PC-9 (cell line): ENCODE measurements around the gene NGEF. TPM values are rescaled to one million over a fixed set of nuclear protein-coding genes. Genes with fewer than 3 reads are reported as not detected.

Experiments
- BruUV-seq: library from RNA; stranded (reverse); fragments of 400-500 nt; replicated peaks from 2 replicates; lab custom pipeline; 2021; lab: Mats Ljungman, UMichigan
- CTCF ChIA-PET: fragments of 300-600 bp; sonication (Branson Sonifier 250); formaldehyde crosslinking; loops from one replicate; lab custom pipeline; 2022; ENCODE audit warnings: antibody characterized with exemption; lab: Charles Lee
- POLR2A ChIA-PET: fragments of 300-600 bp; sonication (Branson Sonifier 250); formaldehyde crosslinking; loops from one replicate; lab custom pipeline; 2022; ENCODE audit warnings: antibody characterized with exemption; ENCODE audit not compliant: unreplicated experiment; lab: Charles Lee
- DNase-seq, 2 experiments: peaks; one replicate each; pipeline versions ENCODE4 v3.0.0 to v3.0.0-alpha.2; 2015 to 2022; ENCODE audit warnings: mixed read lengths in 1 of 2
- H2AFZ ChIP-seq: fragments of 200-600 bp; sonication (generic); 2 replicates; pipeline ENCODE4 v1.8.1; 2017; ENCODE audit warnings: antibody characterized with exemption
- H3F3A ChIP-seq: fragments of 200-600 bp; sonication (generic); 2 replicates; pipeline ENCODE4 v1.8.1; 2017; ENCODE audit warnings: antibody characterized with exemption, mild to moderate bottlenecking, low read depth; ENCODE audit not compliant: insufficient read depth
- H3K27ac ChIP-seq: fragments of 200-600 bp; sonication (generic); 2 replicates; pipeline ENCODE4 v1.6.1; 2016; ENCODE audit warnings: mixed run types
- H3K27me3 ChIP-seq: fragments of 200-600 bp; sonication (generic); 2 replicates; pipeline ENCODE4 v1.6.1; 2016; ENCODE audit warnings: low read depth, mixed run types; ENCODE audit not compliant: insufficient read depth
- H3K36me3 ChIP-seq: fragments of 200-600 bp; sonication (generic); 2 replicates; pipeline ENCODE4 v1.6.1; 2016; ENCODE audit warnings: low read depth, mixed run types
- H3K4me1 ChIP-seq: fragments of 200-600 bp; sonication (generic); replicated peaks from 2 replicates; pipeline ENCODE4 v1.6.1; 2016; ENCODE audit warnings: mixed run types; ENCODE audit not compliant: insufficient read depth
- H3K4me2 ChIP-seq: fragments of 200-600 bp; sonication (generic); 2 replicates; pipeline ENCODE4 v1.6.1; 2017; ENCODE audit warnings: mixed run types
- H3K4me3 ChIP-seq: fragments of 200-600 bp; sonication (generic); 2 replicates; pipeline ENCODE4 v1.6.1; 2016; ENCODE audit warnings: mixed run types
- H3K79me2 ChIP-seq: fragments of 200-600 bp; sonication (generic); 2 replicates; pipeline ENCODE4 v1.6.1; 2017; ENCODE audit warnings: low read depth, mixed run types
- H3K9me2 ChIP-seq: fragments of 200-600 bp; sonication (generic); 2 replicates; pipeline ENCODE4 v1.8.1; 2017; ENCODE audit warnings: mild to moderate bottlenecking; ENCODE audit not compliant: insufficient read depth
- H3K9me3 ChIP-seq: fragments of 200-600 bp; sonication (generic); 2 replicates; pipeline ENCODE4 v1.8.1; 2016; ENCODE audit warnings: low read depth; ENCODE audit not compliant: insufficient read depth
- H4K20me1 ChIP-seq: fragments of 200-600 bp; sonication (generic); 2 replicates; pipeline ENCODE4 v1.8.1; 2017; ENCODE audit not compliant: insufficient read depth
- CTCF ChIP-seq: fragments of 200-600 bp; sonication (generic); conservative IDR thresholded peaks from 2 replicates; pipeline ENCODE4 v1.6.1; 2017; ENCODE audit warnings: mixed run types, antibody characterized with exemption, mild to moderate bottlenecking, moderate library complexity
- EZH2 ChIP-seq: fragments of 200-600 bp; sonication (generic); IDR thresholded peaks from 2 replicates; pipeline ENCODE4 v1.8.0; 2017; ENCODE audit warnings: antibody characterized with exemption, low read depth
- intact Hi-C: fragments of 100-400 bp; cut with micrococcal nuclease; formaldehyde crosslinking; loops from one replicate; pipeline ENCODE4 v1.10.0; 2022; ENCODE audit not compliant: unreplicated experiment
- total RNA-seq: library from RNA; stranded (reverse); gene quantifications from 2 replicates; pipeline ENCODE4 v1.2.3, GENCODE V29; 2021

The NGEF gene
- total RNA-seq, 1 experiment from 2014 or later = 55.3 TPM

- Histone ChIP-seq H3K9me3 (no peaks in the 10 kb centered on the region), H4K20me1 (no peaks in the 10 kb centered on the region), H3K4me1 (peaks cover 49% of the 10 kb centered on the region), H3K79me2 (no peaks in the 10 kb centered on the region), H3F3A (peaks cover 26% of the 10 kb centered on the region), H3K27me3 (no peaks in the 10 kb centered on the region), H3K9me2 (no peaks in the 10 kb centered on the region), H3K36me3 (no peaks in the 10 kb centered on the region), H3K27ac (peak overlapping the region; percentile 21), H2AFZ (no peak overlapping the region), H3K4me2 (peak overlapping the region; percentile 39), H3K4me3 (no peak overlapping the region)
- ChIA-PET CTCF (interaction anchor here (0.7 to 0.9 kb wide), 2 partner anchors 203 to 438 kb away, joined by 4 read pairs; partner anchors contain the start of gene ATG16L1), POLR2A (interaction anchor here (0.5 to 0.6 kb wide), 3 partner anchors 27 to 416 kb away, joined by 3 to 4 read pairs (median 4); no protein-coding TSS in a partner anchor)
- DNase-seq = no peak
- BruUV-seq = no TSS peak
- no peak for TF ChIP-seq CTCF
- TF ChIP-seq EZH2 = no peak
- intact Hi-C loops = loop anchor here (1.0 kb wide), 5 partner anchors 26 to 203 kb away; partner anchors contain the start of gene ATG16L1
Measured at GRCh38 chr2:233048569-233049193, 35.6 kb upstream of the NGEF start.

GRCh38 chr2:233047667-233048066 is 34.6 kb upstream of the NGEF start:
- Histone ChIP-seq H3K36me3 (no peaks in the 10 kb centered on the region), H3K79me2 (no peaks in the 10 kb centered on the region), H3K4me3 (no peak overlapping the region), H4K20me1 (no peaks in the 10 kb centered on the region), H3K27me3 (no peaks in the 10 kb centered on the region), H3K4me1 (peaks cover 49% of the 10 kb centered on the region), H3K4me2 (no peak overlapping the region), H3F3A (peaks cover 26% of the 10 kb centered on the region), H2AFZ (no peak overlapping the region), H3K27ac (no peak overlapping the region), H3K9me2 (no peaks in the 10 kb centered on the region), H3K9me3 (no peaks in the 10 kb centered on the region)
- ChIA-PET CTCF (no interaction called here), POLR2A (no interaction called here)
- TF ChIP-seq EZH2 (no peak), CTCF (no peak)
- intact Hi-C loops = no loop called here
- DNase-seq = no peak
- no TSS peak for BruUV-seq

GRCh38 chr2:233047206-233047605 is 34.1 kb upstream of the NGEF start:
- no peak overlapping the region for H3K4me3 ChIP-seq
- BruUV-seq = no TSS peak

More at GRCh38 chr2:233047206-233047605, 34.1 kb upstream of the NGEF start:
- no peak overlapping the region for H2AFZ ChIP-seq
- H3K27me3 ChIP-seq = no peaks in the 10 kb centered on the region
- no peaks in the 10 kb centered on the region for H3K9me2 ChIP-seq
- ChIA-PET CTCF (no interaction called here), POLR2A (no interaction called here)
- no peaks in the 10 kb centered on the region for H3K36me3 ChIP-seq
- peaks cover 24% of the 10 kb centered on the region for H3F3A ChIP-seq
- DNase-seq = no peak
- no peaks in the 10 kb centered on the region for H3K79me2 ChIP-seq
- intact Hi-C loops = no loop called here
- H3K4me2 ChIP-seq = no peak overlapping the region
- H3K27ac ChIP-seq = no peak overlapping the region
- H4K20me1 ChIP-seq = no peaks in the 10 kb centered on the region
- no peaks in the 10 kb centered on the region for H3K9me3 ChIP-seq
- TF ChIP-seq EZH2 = no peak
- no peak for TF ChIP-seq CTCF
- peaks cover 47% of the 10 kb centered on the region for H3K4me1 ChIP-seq
